Neuronal stem cell (in vitro differentiated cells): ENCODE measurements around the gene POLA2.
A peak's percentile ranks its signal among the peaks of the same experiment; 100 is the strongest.
"Not testable (repeated sequence)": the region's sequence is repeated elsewhere in the genome, so short reads cannot be mapped to it uniquely, and the experiment has no call there.

Experiments
- DNase-seq: peaks from one replicate; pipeline ENCODE4 v3.0.0-alpha.2; 2013; ENCODE audit warnings: low spot score
- H2AFZ ChIP-seq: one replicate; pipeline ENCODE4 v1.6.1; 2013; ENCODE audit warnings: mild to moderate bottlenecking, low read length, inconsistent platforms
- H2AK5ac ChIP-seq: 2 replicates; pipeline ENCODE4 v1.6.1; 2013; ENCODE audit warnings: low read depth, mild to moderate bottlenecking, inconsistent platforms, low read length, moderate library complexity, mixed read lengths
- H2BK120ac ChIP-seq: 2 replicates; pipeline ENCODE4 v1.6.1; 2013; ENCODE audit warnings: low read depth, mild to moderate bottlenecking, inconsistent platforms, low read length, moderate library complexity, mixed read lengths
- H2BK12ac ChIP-seq: one replicate; pipeline ENCODE4 v1.6.1; 2013; ENCODE audit warnings: low read length, inconsistent platforms
- H2BK15ac ChIP-seq: 2 replicates; pipeline ENCODE4 v1.6.1; 2013; ENCODE audit warnings: mild to moderate bottlenecking, low read length, inconsistent platforms, mixed read lengths
- H2BK5ac ChIP-seq: one replicate; pipeline ENCODE4 v1.6.1; 2013; ENCODE audit warnings: inconsistent platforms, mild to moderate bottlenecking, low read length, moderate library complexity
- H3K14ac ChIP-seq: one replicate; pipeline ENCODE4 v1.6.1; 2013; ENCODE audit warnings: low read length, inconsistent platforms
- H3K18ac ChIP-seq: 2 replicates; pipeline ENCODE4 v1.6.1; 2013; ENCODE audit warnings: low read length, inconsistent platforms
- H3K23ac ChIP-seq: 2 replicates; pipeline ENCODE4 v1.6.1; 2013; ENCODE audit warnings: low read depth, mild to moderate bottlenecking, mixed read lengths, low read length, inconsistent platforms; ENCODE audit not compliant: poor library complexity
- H3K27ac ChIP-seq: replicated peaks from 3 replicates; pipeline ENCODE4 v1.5.1; 2013; ENCODE audit warnings: low read length, inconsistent platforms
- H3K27me3 ChIP-seq, 3 experiments: 2 replicates each; pipeline ENCODE4 v1.6.1; 2013; ENCODE audit warnings: low read length in 3 of 3, mild to moderate bottlenecking in 2 of 3, inconsistent platforms in 1 of 3, low read depth in 1 of 3, mixed read lengths in 1 of 3, moderate library complexity in 1 of 3; ENCODE audit not compliant: control insufficient read depth in 3 of 3, insufficient read depth in 3 of 3
- H3K36me3 ChIP-seq, 2 donors: replicated peaks in 1 of 2; 2 replicates each; pipeline ENCODE4 v1.6.1; 2013; ENCODE audit warnings: low read length in 2 of 2; ENCODE audit not compliant: control insufficient read depth in 2 of 2, insufficient read depth in 2 of 2
- H3K4ac ChIP-seq: 2 replicates; pipeline ENCODE4 v1.6.1; 2013; ENCODE audit warnings: inconsistent platforms, mild to moderate bottlenecking, low read length, moderate library complexity
- H3K4me1 ChIP-seq, 2 donors: 1 replicate in 1 of 2; 2 replicates in 1 of 2; pipeline ENCODE4 v1.6.1; 2013; ENCODE audit warnings: low read length in 2 of 2, low read depth in 1 of 2; ENCODE audit not compliant: control insufficient read depth in 2 of 2, insufficient read depth in 1 of 2
- H3K4me2 ChIP-seq: one replicate; pipeline ENCODE4 v1.6.1; 2013; ENCODE audit warnings: mild to moderate bottlenecking, low read length, inconsistent platforms; ENCODE audit not compliant: insufficient read depth, poor library complexity, severe bottlenecking
- H3K4me3 ChIP-seq, 2 donors: 2 replicates each; pipeline ENCODE4 v1.5.1; 2013; ENCODE audit warnings: low read length in 2 of 2, mild to moderate bottlenecking in 2 of 2, inconsistent platforms in 1 of 2, moderate library complexity in 1 of 2
- H3K79me1 ChIP-seq: one replicate; pipeline ENCODE4 v1.6.1; 2013; ENCODE audit warnings: low read depth, mild to moderate bottlenecking, inconsistent platforms, low read length, moderate library complexity
- H3K9ac ChIP-seq: one replicate; pipeline ENCODE4 v1.6.1; 2013; ENCODE audit warnings: mild to moderate bottlenecking, low read depth, low read length, inconsistent platforms; ENCODE audit not compliant: poor library complexity
- H3K9me3 ChIP-seq, 2 donors: replicated peaks in 1 of 2; 2 replicates each; pipeline versions ENCODE3 to v1.6.1; 2013; ENCODE audit warnings: low read length in 2 of 2, mild to moderate bottlenecking in 2 of 2, inconsistent platforms in 1 of 2, low read depth in 1 of 2, mixed read lengths in 1 of 2, moderate library complexity in 1 of 2; ENCODE audit not compliant: control insufficient read depth in 2 of 2, insufficient read depth in 1 of 2
- H4K8ac ChIP-seq: one replicate; pipeline ENCODE4 v1.6.1; 2013; ENCODE audit warnings: low read depth, mild to moderate bottlenecking, inconsistent platforms, low read length, moderate library complexity
- H4K91ac ChIP-seq: one replicate; pipeline ENCODE4 v1.6.1; 2013; ENCODE audit warnings: low read length, low read depth, mild to moderate bottlenecking, inconsistent platforms; ENCODE audit not compliant: poor library complexity
- WGBS, 2 donors: extraction: QIAGEN DNeasy Blood & Tissue Kit; methylation state at CpG; one replicate each; pipeline ENCODE4 v1.1.7; 2013; ENCODE audit warnings: missing lambda C conversion rate in 2 of 2, mixed read lengths in 1 of 2; ENCODE audit not compliant: insufficient read length in 2 of 2, insufficient replicate concordance in 1 of 2; ENCODE audit errors: extremely low coverage in 2 of 2; 5-methylcytosine and 5-hydroxymethylcytosine counted together

POLA2 gene

GRCh38 chr11:65246506-65246905 lies 15.3 kb upstream of the POLA2 start:
- no peak overlapping the region for H3K14ac ChIP-seq
- no peak overlapping the region for H2BK5ac ChIP-seq
- H3K36me3 ChIP-seq: no peaks in the 10 kb centered on the region
- H2AFZ ChIP-seq: no peak overlapping the region
- no peak for DNase-seq
- no peak overlapping the region for H3K4ac ChIP-seq
- no peak overlapping the region for H3K4me3 ChIP-seq
- H2BK15ac ChIP-seq: no peak overlapping the region
- no peak overlapping the region for H2AK5ac ChIP-seq
- H3K18ac ChIP-seq: no peak overlapping the region
- H3K4me1 ChIP-seq: no peaks in the 10 kb centered on the region
- H3K9ac ChIP-seq: no peak overlapping the region
- H3K4me2 ChIP-seq: no peak overlapping the region
- no peak overlapping the region for H4K8ac ChIP-seq
- peaks cover 0 to 2% of the 10 kb centered on the region in 2 donors for H3K9me3 ChIP-seq
- no peak overlapping the region for H4K91ac ChIP-seq
- WGBS, 2 donors: no CpG with 5 or more reads among the region's 5 CpGs
- H2BK120ac ChIP-seq: no peak overlapping the region
- H3K27ac ChIP-seq: no peak overlapping the region
- no peaks in the 10 kb centered on the region for H3K79me1 ChIP-seq
- H2BK12ac ChIP-seq: no peak overlapping the region
- H3K27me3 ChIP-seq: no peaks in the 10 kb centered on the region
- no peak overlapping the region for H3K23ac ChIP-seq

- H2BK120ac ChIP-seq, H3K79me1 ChIP-seq, H3K23ac ChIP-seq, H3K14ac ChIP-seq, H4K8ac ChIP-seq, H3K4me2 ChIP-seq, H3K36me3 ChIP-seq, H3K27me3 ChIP-seq, DNase-seq, H2BK15ac ChIP-seq, H3K9me3 ChIP-seq, H3K4ac ChIP-seq, H3K4me3 ChIP-seq, H2BK12ac ChIP-seq, H3K4me1 ChIP-seq, H3K18ac ChIP-seq, H2AFZ ChIP-seq, H3K9ac ChIP-seq, H2AK5ac ChIP-seq, H2BK5ac ChIP-seq: not testable (repeated sequence)
- Histone ChIP-seq H4K91ac (peak overlapping the region; percentile 30), H3K27ac (peak overlapping the region; percentile 26)
- WGBS, 2 donors: no CpG with 5 or more reads among the region's 9 CpGs
Measured at GRCh38 chr11:65248184-65248710, 13.5 kb upstream of the POLA2 start.

- WGBS, 2 donors: no CpG with 5 or more reads among the region's 9 CpGs
- Histone ChIP-seq H3K9me3 (peaks cover 0 to 2% of the 10 kb centered on the region in 2 donors), H3K4me2 (no peak overlapping the region), H4K8ac (no peak overlapping the region), H3K79me1 (no peaks in the 10 kb centered on the region), H3K4ac (no peak overlapping the region), H2BK120ac (no peak overlapping the region), H2AFZ (no peak overlapping the region), H3K18ac (no peak overlapping the region), H3K4me3 (no peak overlapping the region), H3K9ac (no peak overlapping the region), H3K27ac (no peak overlapping the region), H3K36me3 (no peaks in the 10 kb centered on the region), H3K27me3 (peaks cover 0 to 3% (median 0%) of the 10 kb centered on the region in 3 experiments), H3K23ac (no peak overlapping the region), H3K14ac (no peak overlapping the region), H2BK12ac (no peak overlapping the region), H2BK5ac (no peak overlapping the region), H3K4me1 (no peaks in the 10 kb centered on the region), H2AK5ac (no peak overlapping the region), H4K91ac (no peak overlapping the region), H2BK15ac (no peak overlapping the region)
- no peak for DNase-seq
Measured at GRCh38 chr11:65251476-65251875, 10.3 kb upstream of the POLA2 start.

GRCh38 chr11:65254724-65255123 lies 7.0 kb upstream of the POLA2 start:
- Histone ChIP-seq H3K14ac (no peak overlapping the region), H3K18ac (no peak overlapping the region), H2BK5ac (no peak overlapping the region), H3K27ac (no peak overlapping the region), H3K27me3 (peaks cover 0 to 3% (median 0%) of the 10 kb centered on the region in 3 experiments), H2AFZ (no peak overlapping the region), H4K91ac (no peak overlapping the region), H2BK15ac (no peak overlapping the region), H3K23ac (no peak overlapping the region), H2AK5ac (no peak overlapping the region), H4K8ac (no peak overlapping the region), H2BK12ac (no peak overlapping the region), H3K9me3 (no peaks in the 10 kb centered on the region), H3K4me1 (no peaks in the 10 kb centered on the region), H3K79me1 (no peaks in the 10 kb centered on the region), H3K9ac (no peak overlapping the region), H2BK120ac (no peak overlapping the region), H3K4me2 (no peak overlapping the region), H3K36me3 (no peaks in the 10 kb centered on the region), H3K4ac (no peak overlapping the region), H3K4me3 (no peak overlapping the region)
- 100% methylated on average over 1 of the region's 6 CpGs; no CpG with 5 or more reads in 1 of the 2 donors for WGBS, 2 donors
- no peak for DNase-seq
